ENCODE results near the gene TTBK2.

The TTBK2 gene

GRCh38 chr15:42728560-42728959, 192.0 kb downstream of the TTBK2 start:
- H4K20me1 ChIP-seq (ENCODE audit: insufficient read depth, low read length) = no peaks in the 10 kb centered on the region
- no peak for TF ChIP-seq EZH2phosphoT487 (IDR thresholded peaks at IDR 0.05; ENCODE audit: low read depth)
- no peak for TF ChIP-seq CTCF (IDR thresholded peaks at IDR 0.05; ENCODE audit: low read depth, low read length)

GRCh38 chr15:42727750-42728381, 192.7 kb downstream of the TTBK2 start:
- Histone ChIP-seq H2AFZ (ENCODE audit: low read depth, low read length) (no peak overlapping the region), H3K36me3 (replicated peaks; ENCODE audit: low read depth, low read length) (peaks cover 49% of the 10 kb centered on the region), H3K9ac (ENCODE audit: low read length) (no peak overlapping the region), H3K4me2 (ENCODE audit: low read length) (no peak overlapping the region), H3K27ac (ENCODE audit: low read length) (no peak overlapping the region), H3K4me3 (ENCODE audit: low read length) (no peak overlapping the region), H3K4me1 (ENCODE audit: low read length) (no peaks in the 10 kb centered on the region), H3K79me2 (ENCODE audit: low read length) (no peaks in the 10 kb centered on the region), H3K9me3 (ENCODE audit: insufficient read depth, low read length) (no peaks in the 10 kb centered on the region), H4K20me1 (ENCODE audit: insufficient read depth, low read length) (no peaks in the 10 kb centered on the region), H3K27me3 (ENCODE audit: low read depth, low read length) (no peaks in the 10 kb centered on the region)
- TF ChIP-seq EZH2phosphoT487 (IDR thresholded peaks at IDR 0.05; ENCODE audit: low read depth) (no peak), CTCF (IDR thresholded peaks at IDR 0.05; ENCODE audit: low read depth, low read length) (no peak)

More at GRCh38 chr15:42728560-42728959, 192.0 kb downstream of the TTBK2 start:
- Histone ChIP-seq H3K4me2 (ENCODE audit: low read length) (no peak overlapping the region), H3K36me3 (replicated peaks; ENCODE audit: low read depth, low read length) (peaks cover 50% of the 10 kb centered on the region), H3K4me3 (ENCODE audit: low read length) (no peak overlapping the region), H3K79me2 (ENCODE audit: low read length) (no peaks in the 10 kb centered on the region), H3K9me3 (ENCODE audit: insufficient read depth, low read length) (no peaks in the 10 kb centered on the region), H3K4me1 (ENCODE audit: low read length) (no peaks in the 10 kb centered on the region), H3K9ac (ENCODE audit: low read length) (no peak overlapping the region), H2AFZ (ENCODE audit: low read depth, low read length) (no peak overlapping the region), H3K27ac (ENCODE audit: low read length) (no peak overlapping the region), H3K27me3 (ENCODE audit: low read depth, low read length) (no peaks in the 10 kb centered on the region)

DNA sequence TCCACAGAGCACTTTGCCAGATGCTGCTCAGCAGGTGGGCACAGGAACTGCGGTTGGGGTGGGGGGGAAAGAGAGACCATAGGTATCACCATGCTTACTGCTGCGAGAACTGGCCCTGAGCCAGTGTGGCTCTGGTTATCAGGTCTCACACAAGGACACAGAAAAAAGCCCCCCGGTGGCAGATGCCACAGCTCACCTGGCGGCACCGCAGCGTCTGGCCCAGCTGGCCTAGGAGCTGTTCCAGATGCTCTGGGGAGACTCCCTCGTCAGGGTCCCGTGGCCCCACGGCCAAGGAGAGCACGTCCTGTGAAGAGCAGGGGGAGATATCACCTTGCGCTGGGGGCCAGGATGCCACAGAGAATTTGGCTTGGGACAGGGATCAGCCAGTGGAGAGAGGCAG, 194.5 kb downstream of the TTBK2 start:
- peaks cover 39% of the 10 kb centered on the region for H3K36me3 ChIP-seq (replicated peaks; ENCODE audit: low read depth, low read length)
- H3K4me3 ChIP-seq (ENCODE audit: low read length) = no peak overlapping the region
- H3K4me2 ChIP-seq (ENCODE audit: low read length) = no peak overlapping the region
- no peaks in the 10 kb centered on the region for H3K9me3 ChIP-seq (ENCODE audit: insufficient read depth, low read length)
- H3K79me2 ChIP-seq (ENCODE audit: low read length) = no peaks in the 10 kb centered on the region
- TF ChIP-seq EZH2phosphoT487 (IDR thresholded peaks at IDR 0.05; ENCODE audit: low read depth) = no peak
- no peak for TF ChIP-seq CTCF (IDR thresholded peaks at IDR 0.05; ENCODE audit: low read depth, low read length)
- no peak overlapping the region for H3K27ac ChIP-seq (ENCODE audit: low read length)
- no peak overlapping the region for H3K9ac ChIP-seq (ENCODE audit: low read length)
- H3K27me3 ChIP-seq (ENCODE audit: low read depth, low read length) = no peaks in the 10 kb centered on the region
- no peak overlapping the region for H2AFZ ChIP-seq (ENCODE audit: low read depth, low read length)
- no peaks in the 10 kb centered on the region for H4K20me1 ChIP-seq (ENCODE audit: insufficient read depth, low read length)
- H3K4me1 ChIP-seq (ENCODE audit: low read length) = no peaks in the 10 kb centered on the region

GRCh38 chr15:42725331-42725903, 195.2 kb downstream of the TTBK2 start:
- Histone ChIP-seq H2AFZ (ENCODE audit: low read depth, low read length) (no peak overlapping the region), H3K4me2 (ENCODE audit: low read length) (no peak overlapping the region), H3K27me3 (ENCODE audit: low read depth, low read length) (no peaks in the 10 kb centered on the region), H3K79me2 (ENCODE audit: low read length) (no peaks in the 10 kb centered on the region), H3K4me1 (ENCODE audit: low read length) (no peaks in the 10 kb centered on the region), H3K9me3 (ENCODE audit: insufficient read depth, low read length) (no peaks in the 10 kb centered on the region), H3K4me3 (ENCODE audit: low read length) (no peak overlapping the region), H3K9ac (ENCODE audit: low read length) (no peak overlapping the region), H3K36me3 (replicated peaks; ENCODE audit: low read depth, low read length) (peaks cover 37% of the 10 kb centered on the region), H4K20me1 (ENCODE audit: insufficient read depth, low read length) (no peaks in the 10 kb centered on the region), H3K27ac (ENCODE audit: low read length) (no peak overlapping the region)
- TF ChIP-seq CTCF (IDR thresholded peaks at IDR 0.05; ENCODE audit: low read depth, low read length) (no peak), EZH2phosphoT487 (IDR thresholded peaks at IDR 0.05; ENCODE audit: low read depth) (no peak)

All from OCI-LY3 (cell line).